Thyroid gland (tissue), 4 donors: ENCODE measurements around the gene MLH3. TPM values are rescaled to one million over a fixed set of nuclear protein-coding genes. Genes with fewer than 3 reads are reported as not detected.

Source experiments
- DNase-seq, 2 donors: peaks; one replicate each; pipeline ENCODE4 v3.0.0-alpha.2; 2019
- H3K27ac ChIP-seq, 3 donors: fragments of 200-600 bp; sonication (generic); 1 replicate in 2 of 3; 2 replicates in 1 of 3; pipeline ENCODE4 v1.5.1; 2016 to 2019; ENCODE audit warnings: mild to moderate bottlenecking in 1 of 3, moderate library complexity in 1 of 3
- H3K27me3 ChIP-seq: fragments of 200-600 bp; sonication (generic); one replicate; pipeline ENCODE4 v1.5.1; 2019
- H3K36me3 ChIP-seq, 2 donors: fragments of 200-600 bp; sonication (generic); one replicate each; pipeline ENCODE4 v1.5.1; 2016 to 2019
- H3K4me1 ChIP-seq, 2 donors: fragments of 200-600 bp; sonication (generic); one replicate each; pipeline ENCODE4 v1.5.1; 2017 to 2019
- H3K4me3 ChIP-seq, 3 donors: fragments of 200-600 bp; sonication (generic); replicated peaks in 1 of 3; 1 replicate in 2 of 3; 2 replicates in 1 of 3; pipeline ENCODE4 v1.5.1; 2016; ENCODE audit warnings: mild to moderate bottlenecking in 1 of 3
- H3K9me3 ChIP-seq: fragments of 200-600 bp; sonication (generic); one replicate; pipeline ENCODE4 v1.5.1; 2017
- POLR2A ChIP-seq, 2 donors: fragments of 450-650 bp; IDR thresholded peaks; one replicate each; pipeline ENCODE4 v1.6.1; 2017; ENCODE audit warnings: antibody characterized with exemption in 2 of 2, mild to moderate bottlenecking in 2 of 2, moderate library complexity in 1 of 2
- WGBS, 2 donors: methylation state at CpG; one replicate each; pipeline ENCODE4 v1.1.5; 2017; 5-methylcytosine and 5-hydroxymethylcytosine counted together
- intact Hi-C: fragments of 100-400 bp; cut with DNase I; formaldehyde crosslinking; loops from one replicate; pipeline ENCODE4 v1.15.1; 2023
- total RNA-seq, 4 donors: library from RNA; depleted of rRNA; stranded (reverse); fragments of >200 nt; gene quantifications; one replicate each; pipeline ENCODE4 v1.2.3, GENCODE V29; 2016
- TF ChIP-seq, protein P1 (sequence below), 6 experiments: fragments of 200-600 bp in 3 of 6; fragments of 450-650 bp in 3 of 6; sonication (generic) in 3 of 6; IDR thresholded peaks; one replicate each; pipeline ENCODE4 v1.5.1; 2016 to 2019; ENCODE audit warnings: antibody characterized with exemption in 6 of 6, mild to moderate bottlenecking in 2 of 6, inconsistent platforms in 1 of 6, moderate library complexity in 1 of 6

The MLH3 gene
- total RNA-seq, 4 donors from 2014 or later = 48.1 to 68.1 (median 57.9) TPM

- intact Hi-C loops = no loop called here
- Histone ChIP-seq H3K4me3 (no peak overlapping the region), H3K36me3 (no peaks in the 10 kb centered on the region), H3K27ac (peak overlapping the region in 2 of 3 donors; percentile 7 to 40), H3K27me3 (no peaks in the 10 kb centered on the region), H3K9me3 (no peaks in the 10 kb centered on the region), H3K4me1 (peaks cover 21 to 27% of the 10 kb centered on the region in 2 donors)
- DNase-seq = no peak
- TF ChIP-seq POLR2A (IDR thresholded peaks at IDR 0.05) = no peak
- TF ChIP-seq, protein P1, sequence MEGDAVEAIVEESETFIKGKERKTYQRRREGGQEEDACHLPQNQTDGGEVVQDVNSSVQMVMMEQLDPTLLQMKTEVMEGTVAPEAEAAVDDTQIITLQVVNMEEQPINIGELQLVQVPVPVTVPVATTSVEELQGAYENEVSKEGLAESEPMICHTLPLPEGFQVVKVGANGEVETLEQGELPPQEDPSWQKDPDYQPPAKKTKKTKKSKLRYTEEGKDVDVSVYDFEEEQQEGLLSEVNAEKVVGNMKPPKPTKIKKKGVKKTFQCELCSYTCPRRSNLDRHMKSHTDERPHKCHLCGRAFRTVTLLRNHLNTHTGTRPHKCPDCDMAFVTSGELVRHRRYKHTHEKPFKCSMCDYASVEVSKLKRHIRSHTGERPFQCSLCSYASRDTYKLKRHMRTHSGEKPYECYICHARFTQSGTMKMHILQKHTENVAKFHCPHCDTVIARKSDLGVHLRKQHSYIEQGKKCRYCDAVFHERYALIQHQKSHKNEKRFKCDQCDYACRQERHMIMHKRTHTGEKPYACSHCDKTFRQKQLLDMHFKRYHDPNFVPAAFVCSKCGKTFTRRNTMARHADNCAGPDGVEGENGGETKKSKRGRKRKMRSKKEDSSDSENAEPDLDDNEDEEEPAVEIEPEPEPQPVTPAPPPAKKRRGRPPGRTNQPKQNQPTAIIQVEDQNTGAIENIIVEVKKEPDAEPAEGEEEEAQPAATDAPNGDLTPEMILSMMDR (IDR thresholded peaks at IDR 0.05) = no peak
- WGBS, 2 donors = 69 to 73% methylated on average over 5 of the region's 5 CpGs
Observed at GRCh38 chr14:75053396-75054291, 2.4 kb upstream of the MLH3 start.

- Histone ChIP-seq H3K4me1 (peaks cover 30 to 32% of the 10 kb centered on the region in 2 donors), H3K27ac (peak overlapping the region; percentile 94 to 95 (median 95)), H3K36me3 (no peaks in the 10 kb centered on the region), H3K9me3 (no peaks in the 10 kb centered on the region), H3K4me3 (peak overlapping the region in 1 of 3 donors; percentile 44), H3K27me3 (no peaks in the 10 kb centered on the region)
- no peak for DNase-seq
- 16 to 20% methylated on average over 5 of the region's 5 CpGs for WGBS, 2 donors
- intact Hi-C loops = no loop called here
- TF ChIP-seq, protein P1 (IDR thresholded peaks at IDR 0.05) = no peak
- no peak for TF ChIP-seq POLR2A (IDR thresholded peaks at IDR 0.05)
Observed at GRCh38 chr14:75051556-75051899, 261 bp upstream of the MLH3 start.

- intact Hi-C loops = no loop called here
- TF ChIP-seq, protein P1 (IDR thresholded peaks at IDR 0.05) = no peak
- TF ChIP-seq POLR2A (IDR thresholded peaks at IDR 0.05) = no peak
- Histone ChIP-seq H3K4me1 (peaks cover 43 to 46% of the 10 kb centered on the region in 2 donors), H3K4me3 (no peak overlapping the region), H3K9me3 (no peaks in the 10 kb centered on the region), H3K27ac (peak overlapping the region; percentile 94 to 95 (median 95)), H3K36me3 (no peaks in the 10 kb centered on the region), H3K27me3 (no peaks in the 10 kb centered on the region)
- no peak for DNase-seq
- 86 to 87% methylated on average over 3 of the region's 3 CpGs for WGBS, 2 donors
Observed at GRCh38 chr14:75049731-75050201, 1.5 kb downstream of the MLH3 start.

DNA sequence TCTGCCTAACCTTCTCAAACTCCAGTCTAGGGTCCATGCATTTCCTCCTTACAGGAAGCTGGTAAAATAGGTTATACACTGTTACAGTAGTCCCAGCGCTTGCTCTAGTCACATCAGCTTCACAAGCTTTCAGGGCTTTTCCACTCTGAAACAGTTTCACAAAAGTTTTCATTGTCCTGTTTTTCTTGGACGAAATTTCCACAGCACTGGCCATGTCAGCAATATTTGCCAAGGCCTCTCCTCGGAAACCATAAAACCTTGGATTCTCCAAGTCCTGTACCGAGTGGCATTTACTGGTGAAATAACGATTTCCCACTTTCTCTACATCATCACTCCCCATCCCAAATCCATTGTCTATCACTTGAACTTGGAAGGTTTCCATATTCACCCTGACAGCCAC lies 2.1 kb downstream of the MLH3 start:
- H3K9me3 ChIP-seq = no peaks in the 10 kb centered on the region
- no peaks in the 10 kb centered on the region for H3K27me3 ChIP-seq
- 51 to 52% methylated on average over 5 of the region's 5 CpGs for WGBS, 2 donors
- TF ChIP-seq POLR2A (IDR thresholded peaks at IDR 0.05) = peak in 1 of 2 donors; percentile 24
- TF ChIP-seq, protein P1 (IDR thresholded peaks at IDR 0.05) = no peak
- peak overlapping the region; percentile 94 to 95 (median 95) for H3K27ac ChIP-seq
- no peak overlapping the region for H3K4me3 ChIP-seq
- H3K4me1 ChIP-seq = peaks cover 49 to 52% of the 10 kb centered on the region in 2 donors
- intact Hi-C loops = no loop called here
- DNase-seq = no peak
- no peaks in the 10 kb centered on the region for H3K36me3 ChIP-seq

- Histone ChIP-seq H3K4me1 (peaks cover 49 to 53% of the 10 kb centered on the region in 2 donors), H3K36me3 (no peaks in the 10 kb centered on the region), H3K27ac (peak overlapping the region in 1 of 3 donors; percentile 95), H3K27me3 (no peaks in the 10 kb centered on the region), H3K9me3 (no peaks in the 10 kb centered on the region), H3K4me3 (no peak overlapping the region)
- 92 to 93% methylated on average over 2 of the region's 2 CpGs for WGBS, 2 donors
- no peak for DNase-seq
- TF ChIP-seq, protein P1 (IDR thresholded peaks at IDR 0.05) = no peak
- no peak for TF ChIP-seq POLR2A (IDR thresholded peaks at IDR 0.05)
- intact Hi-C loops = no loop called here
Observed at GRCh38 chr14:75048101-75048500, 3.2 kb downstream of the MLH3 start.
